ENCODE measurements around the gene NRG3.

- TF ChIP-seq POLR2A (IDR thresholded peaks at IDR 0.05) (no peak), CTCF (IDR thresholded peaks at IDR 0.05) (no peak)
Observed at GRCh38 chr10:82092111-82092510, 217.1 kb downstream of the NRG3 start.

All from tibial nerve (tissue), 3 donors.